ENCODE measurements around the gene TTLL8. TPM values are rescaled to one million over a fixed set of nuclear protein-coding genes. Genes with fewer than 3 reads are reported as not detected.

The TTLL8 gene
- total and polyA plus RNA-seq, 2 donors (not counting 3 experiments of a cell fraction or from before 2014, with no cell fraction given), result not detected

DNA sequence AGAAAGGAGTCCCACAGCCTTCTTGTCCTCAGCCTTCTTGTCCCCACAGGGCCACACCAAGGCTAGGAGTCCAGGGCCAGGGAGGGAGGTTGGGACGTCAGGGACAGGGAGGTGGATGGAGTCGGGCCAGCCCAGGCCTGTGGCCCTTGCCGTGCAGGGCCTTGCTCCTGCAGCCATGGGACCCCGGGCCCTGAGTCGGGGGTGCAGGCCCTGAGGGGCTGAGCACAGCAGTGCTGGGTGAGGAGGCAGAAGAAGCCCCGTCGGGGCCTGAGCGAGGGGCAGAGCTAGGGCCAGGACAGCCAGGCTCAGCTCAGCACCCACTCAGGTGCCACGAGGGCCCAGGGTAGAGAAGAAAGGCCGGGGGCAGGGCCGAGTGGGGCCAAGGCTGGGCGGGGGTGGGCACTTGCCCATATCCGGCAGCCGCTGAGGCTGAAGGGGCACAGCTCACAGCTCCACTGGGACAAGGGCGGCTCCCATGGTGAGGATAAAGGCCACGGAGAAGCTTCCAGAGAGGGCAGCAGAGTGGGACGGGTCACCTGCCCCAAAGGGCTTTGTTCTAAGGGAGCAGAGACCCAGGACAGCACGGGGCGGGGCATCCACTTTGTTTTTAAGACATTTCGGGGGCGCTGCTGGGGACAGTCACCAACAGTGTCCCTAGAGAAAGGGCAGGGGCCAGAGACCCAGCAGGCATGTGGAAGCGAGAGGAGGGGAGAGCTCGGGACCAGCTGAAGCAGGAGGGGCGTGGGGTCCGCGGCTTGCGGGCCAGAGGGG is 23.5 kb upstream of the TTLL8 start:
- no peak overlapping the region for H3K4me3 ChIP-seq (replicated peaks in 1 of 3; ENCODE audit: insufficient read depth in 1 of 3, low read depth in 1 of 3, low read length in 3 of 3)
- H4K20me1 ChIP-seq (replicated peaks; ENCODE audit: control insufficient read depth, extremely low read depth, insufficient read depth, low read length), result no peaks in the 10 kb centered on the region
- no peak overlapping the region for H3K4me2 ChIP-seq (ENCODE audit: insufficient read depth, low read length)
- H3K27ac ChIP-seq (ENCODE audit: insufficient read depth, low read depth, low read length), result no peak overlapping the region
- peaks cover 0 to 6% of the 10 kb centered on the region in 2 experiments for H3K27me3 ChIP-seq (ENCODE audit: control insufficient read depth in 2 of 2, insufficient read depth in 2 of 2, low read length in 2 of 2)
- no peaks in the 10 kb centered on the region for H3K4me1 ChIP-seq (ENCODE audit: control insufficient read depth, extremely low read depth, insufficient read depth, low read length)
- no peaks in the 10 kb centered on the region for H3K79me2 ChIP-seq (ENCODE audit: control insufficient read depth, insufficient read depth, low read length)
- H3K9me3 ChIP-seq (replicated peaks; ENCODE audit: control insufficient read depth, insufficient read depth, low read length), result no peaks in the 10 kb centered on the region
- no peak for FAIRE-seq
- DNase-seq (ENCODE audit: low read depth, low spot score), result no peak
- no peak overlapping the region for H3K9ac ChIP-seq (replicated peaks; ENCODE audit: extremely low read depth, insufficient read depth, low read length)
- POLR2A ChIA-PET, result no interaction called here
- no peak overlapping the region for H2AFZ ChIP-seq (ENCODE audit: low read depth, low read length)
- no peak for TF ChIP-seq POLR2A (IDR thresholded peaks at IDR 0.05; ENCODE audit: low read depth, low read length)
- TF ChIP-seq, protein P1, sequence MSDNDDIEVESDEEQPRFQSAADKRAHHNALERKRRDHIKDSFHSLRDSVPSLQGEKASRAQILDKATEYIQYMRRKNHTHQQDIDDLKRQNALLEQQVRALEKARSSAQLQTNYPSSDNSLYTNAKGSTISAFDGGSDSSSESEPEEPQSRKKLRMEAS (IDR thresholded peaks at IDR 0.05; ENCODE audit: insufficient read depth, insufficient read length), result no peak
- TF ChIP-seq FOS (IDR thresholded peaks at IDR 0.05; ENCODE audit: borderline replicate concordance, insufficient read depth, low read length), result no peak
- TF ChIP-seq, protein P2, sequence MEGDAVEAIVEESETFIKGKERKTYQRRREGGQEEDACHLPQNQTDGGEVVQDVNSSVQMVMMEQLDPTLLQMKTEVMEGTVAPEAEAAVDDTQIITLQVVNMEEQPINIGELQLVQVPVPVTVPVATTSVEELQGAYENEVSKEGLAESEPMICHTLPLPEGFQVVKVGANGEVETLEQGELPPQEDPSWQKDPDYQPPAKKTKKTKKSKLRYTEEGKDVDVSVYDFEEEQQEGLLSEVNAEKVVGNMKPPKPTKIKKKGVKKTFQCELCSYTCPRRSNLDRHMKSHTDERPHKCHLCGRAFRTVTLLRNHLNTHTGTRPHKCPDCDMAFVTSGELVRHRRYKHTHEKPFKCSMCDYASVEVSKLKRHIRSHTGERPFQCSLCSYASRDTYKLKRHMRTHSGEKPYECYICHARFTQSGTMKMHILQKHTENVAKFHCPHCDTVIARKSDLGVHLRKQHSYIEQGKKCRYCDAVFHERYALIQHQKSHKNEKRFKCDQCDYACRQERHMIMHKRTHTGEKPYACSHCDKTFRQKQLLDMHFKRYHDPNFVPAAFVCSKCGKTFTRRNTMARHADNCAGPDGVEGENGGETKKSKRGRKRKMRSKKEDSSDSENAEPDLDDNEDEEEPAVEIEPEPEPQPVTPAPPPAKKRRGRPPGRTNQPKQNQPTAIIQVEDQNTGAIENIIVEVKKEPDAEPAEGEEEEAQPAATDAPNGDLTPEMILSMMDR (IDR thresholded peaks at IDR 0.05; ENCODE audit: extremely low read depth in 1 of 2, insufficient read depth in 1 of 2, low read depth in 1 of 2, low read length in 2 of 2), result no peak
- TF ChIP-seq GATA2 (IDR thresholded peaks at IDR 0.05; ENCODE audit: insufficient read depth, insufficient read length, low read depth, low read length), result no peak
- TF ChIP-seq POLR2AphosphoS5 (IDR thresholded peaks at IDR 0.05; ENCODE audit: insufficient read depth, low read depth, low read length), result no peak
- TF ChIP-seq JUN (IDR thresholded peaks at IDR 0.05; ENCODE audit: borderline replicate concordance, insufficient read depth, insufficient read length, low read depth), result no peak
- no peak for TF ChIP-seq EZH2 (IDR thresholded peaks at IDR 0.05; ENCODE audit: borderline replicate concordance, low read depth, low read length, severe bottlenecking)
- intact Hi-C loops (cut with micrococcal nuclease) (no loop called here), dilution Hi-C loops (cut with MboI; ENCODE audit: extremely low pct_ligation_motif_present, low sequenced_read_pairs) (no loop called here)
- CTCF ChIA-PET, result interaction anchor here (1.6 kb wide), 1 partner anchor 12 kb away, joined by 4 read pairs; no protein-coding TSS in a partner anchor
- H3K36me3 ChIP-seq (ENCODE audit: control insufficient read depth in 2 of 2, extremely low read depth in 1 of 2, insufficient read depth in 2 of 2, low read length in 2 of 2), result no peaks in the 10 kb centered on the region
- H3K9me1 ChIP-seq (replicated peaks; ENCODE audit: control insufficient read depth, extremely low read depth, insufficient read depth, low read length), result no peaks in the 10 kb centered on the region
- BruUV-seq (replicated peaks), result no TSS peak
